ENCODE data around the gene WNT7A.

WNT7A gene

GRCh38 chr3:13767896-13768295 lies 112.0 kb downstream of the WNT7A start:
- no peak for DNase-seq

DNA sequence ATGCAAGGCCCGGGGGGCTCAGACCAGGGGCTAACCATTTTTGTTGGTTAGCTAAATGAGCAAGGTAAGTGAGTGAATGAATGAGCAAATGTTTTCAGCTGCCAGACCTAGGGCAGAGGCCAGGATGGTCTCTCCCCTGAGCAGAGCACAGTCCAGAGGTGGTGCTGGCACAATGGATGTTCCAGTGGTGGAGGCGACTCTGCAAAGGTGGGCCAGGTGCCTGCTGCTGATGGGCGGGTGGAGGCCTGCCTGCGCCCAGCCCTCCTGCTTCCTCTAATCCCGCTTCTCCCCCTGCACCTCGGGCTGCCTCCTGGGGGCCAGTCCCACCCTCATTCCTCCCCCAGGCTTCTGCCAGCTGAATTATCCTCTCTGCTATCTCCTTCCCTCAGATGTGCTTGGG lies 112.8 kb downstream of the WNT7A start:
- DNase-seq, result no peak

Data from right forelimb (tissue), 1 donor.